SKM-1 (cell line): Measurements from ENCODE around the gene EGLN1.

Experiments used
- DNase-seq: peaks from one replicate; lab custom pipeline; 2025; ENCODE audit not compliant: unreplicated experiment; lab: John Stamatoyannopoulos, UW

The EGLN1 gene

GRCh38 chr1:231334952-231335351, 87.1 kb downstream of the EGLN1 start:
- DNase-seq: no peak

DNA sequence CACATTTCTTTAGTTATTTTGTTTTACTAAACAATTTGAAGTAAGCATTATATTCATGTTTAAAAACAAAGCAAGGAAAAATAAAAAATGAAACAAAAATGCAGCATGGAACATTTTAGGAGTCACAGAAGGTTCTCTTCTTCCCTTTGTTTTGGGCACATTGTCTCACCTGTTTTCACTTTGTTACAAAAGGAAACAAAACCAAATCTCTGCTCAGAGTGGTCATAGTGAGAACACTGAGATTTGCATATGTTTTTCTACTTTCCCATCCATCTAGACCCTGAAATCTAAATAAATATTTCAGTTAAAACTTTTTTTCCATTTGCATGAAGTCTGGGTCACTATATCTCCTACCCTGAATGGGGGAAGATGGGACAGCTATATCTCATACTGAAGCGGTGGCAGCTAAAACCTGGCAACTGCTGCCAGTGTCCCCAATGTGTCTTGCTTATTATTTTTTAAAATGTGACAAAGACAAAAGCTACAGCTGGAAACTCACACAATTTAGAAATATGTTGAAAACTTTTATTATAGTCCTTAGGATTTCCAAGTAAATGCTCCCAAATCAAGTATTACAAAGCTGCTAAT, 87.9 kb downstream of the EGLN1 start:
- no peak for DNase-seq

DNA sequence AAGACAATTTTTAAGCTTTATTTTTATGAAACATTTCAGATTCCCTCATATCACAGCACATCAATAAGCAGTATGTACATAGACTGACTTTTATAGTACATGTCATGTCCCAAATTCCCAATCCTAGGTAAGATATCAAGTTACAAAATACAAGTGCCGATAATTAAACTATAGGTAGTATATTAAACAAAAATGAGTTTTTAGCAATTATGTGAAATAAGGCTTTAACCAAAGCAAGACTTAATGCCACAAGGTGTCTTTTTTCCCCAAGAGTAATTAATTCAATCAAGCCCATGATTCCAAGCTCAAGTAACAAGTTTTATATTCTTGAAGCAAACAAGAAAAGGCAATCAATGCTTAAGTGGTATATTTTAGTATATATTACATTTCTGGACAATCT, 89.3 kb downstream of the EGLN1 start:
- no peak for DNase-seq

GRCh38 chr1:231329483-231329882, 92.6 kb downstream of the EGLN1 start:
- DNase-seq: no peak

- DNase-seq: no peak
Observed at GRCh38 chr1:231327617-231328016, 94.5 kb downstream of the EGLN1 start.

DNA sequence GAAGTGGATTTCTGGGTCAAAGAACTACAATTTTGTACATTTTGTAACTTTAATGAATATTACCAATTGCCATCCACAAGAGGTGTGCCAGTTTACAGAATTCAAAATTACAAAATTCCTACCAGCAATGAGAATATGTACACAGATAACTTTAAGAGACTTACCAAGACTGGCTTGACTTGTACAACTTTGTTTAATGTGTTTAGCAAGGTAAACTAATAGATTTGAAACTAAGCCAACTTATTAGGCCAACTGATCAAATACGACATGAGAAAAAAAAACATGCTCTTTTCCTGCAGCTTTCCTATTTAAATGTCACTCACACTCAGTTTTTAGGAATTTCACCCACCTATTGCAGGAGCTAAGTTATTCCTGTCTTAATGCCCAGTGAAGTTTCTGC, 95.8 kb downstream of the EGLN1 start:
- no peak for DNase-seq

DNA sequence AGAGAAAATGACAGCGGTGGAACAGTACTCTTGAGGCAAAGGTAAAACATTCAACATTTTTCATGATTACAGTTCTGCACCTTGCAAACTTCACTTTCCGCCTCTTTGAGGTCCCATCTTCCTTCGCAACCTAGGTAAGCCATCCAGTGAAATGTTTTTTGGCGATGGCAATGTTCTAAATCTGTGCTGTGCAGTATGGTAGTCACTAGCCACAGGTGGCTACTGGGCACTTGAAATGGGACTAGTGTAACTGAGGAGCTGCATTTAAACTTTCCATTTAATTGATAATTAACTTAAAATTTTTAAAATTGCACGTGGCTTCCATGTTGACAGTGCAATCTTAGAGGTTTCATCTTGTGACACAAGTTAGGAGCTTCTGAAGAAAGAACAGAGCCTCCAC, 97.4 kb downstream of the EGLN1 start:
- DNase-seq: no peak

- DNase-seq: no peak
Observed at GRCh38 chr1:231322880-231323530, 99.1 kb downstream of the EGLN1 start.

GRCh38 chr1:231319080-231319479, 103.0 kb downstream of the EGLN1 start:
- no peak for DNase-seq

DNA sequence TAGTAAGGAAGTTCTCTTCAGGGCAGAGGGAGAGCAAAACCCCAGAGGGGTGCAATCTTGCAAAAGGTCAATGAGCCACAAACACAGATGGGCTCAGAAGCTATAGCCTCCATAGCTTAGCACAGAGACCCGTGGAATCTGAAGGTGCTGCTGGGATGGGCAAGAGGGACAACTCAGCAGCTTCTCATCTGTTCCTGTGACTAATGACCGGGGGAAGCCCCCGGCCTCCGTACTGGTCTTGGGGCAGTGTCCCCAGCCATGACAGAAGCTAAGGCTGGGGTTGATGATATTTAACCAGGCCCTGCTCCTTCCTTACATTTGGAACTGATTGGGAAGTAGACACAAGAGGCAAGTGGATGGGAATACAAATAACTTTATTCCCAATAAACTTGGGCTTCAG, 103.5 kb downstream of the EGLN1 start:
- DNase-seq: no peak

GRCh38 chr1:231318015-231318355, 104.1 kb downstream of the EGLN1 start:
- no peak for DNase-seq

DNA sequence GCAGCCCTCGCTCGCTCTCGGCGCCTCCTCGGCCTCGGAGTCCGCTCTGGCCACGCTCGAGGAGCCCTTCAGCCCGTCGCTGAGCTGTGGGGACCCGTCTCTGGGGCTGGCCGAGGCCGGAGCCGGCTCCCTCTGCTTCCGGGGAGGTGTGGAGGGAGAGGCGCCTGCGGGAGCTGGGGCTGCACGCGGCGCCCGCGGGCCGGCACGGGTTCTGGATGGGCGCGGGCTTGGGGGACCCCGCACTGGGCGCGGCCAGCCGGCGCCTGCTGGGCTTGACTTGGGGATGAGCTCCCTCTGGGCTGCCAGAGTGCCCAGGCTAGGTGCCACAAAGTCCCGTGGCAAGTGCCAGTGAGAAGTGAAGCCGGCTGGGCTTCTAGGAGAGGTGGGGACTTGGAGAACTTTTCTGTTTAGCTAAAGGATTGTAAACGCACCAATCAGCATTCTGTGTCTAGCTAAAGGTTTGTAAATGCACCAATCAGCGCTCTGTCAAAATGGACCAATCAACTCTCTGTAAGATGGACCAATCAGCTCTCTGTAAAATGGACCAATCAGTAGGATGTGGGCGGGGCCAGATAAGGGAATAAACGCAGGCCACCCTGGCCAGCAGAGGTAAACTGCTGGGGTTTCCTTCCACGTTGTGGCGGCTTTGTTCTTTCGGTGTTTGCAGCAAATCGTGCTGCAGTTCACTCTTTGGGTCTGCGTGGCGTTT, 104.6 kb downstream of the EGLN1 start:
- no peak for DNase-seq

DNA sequence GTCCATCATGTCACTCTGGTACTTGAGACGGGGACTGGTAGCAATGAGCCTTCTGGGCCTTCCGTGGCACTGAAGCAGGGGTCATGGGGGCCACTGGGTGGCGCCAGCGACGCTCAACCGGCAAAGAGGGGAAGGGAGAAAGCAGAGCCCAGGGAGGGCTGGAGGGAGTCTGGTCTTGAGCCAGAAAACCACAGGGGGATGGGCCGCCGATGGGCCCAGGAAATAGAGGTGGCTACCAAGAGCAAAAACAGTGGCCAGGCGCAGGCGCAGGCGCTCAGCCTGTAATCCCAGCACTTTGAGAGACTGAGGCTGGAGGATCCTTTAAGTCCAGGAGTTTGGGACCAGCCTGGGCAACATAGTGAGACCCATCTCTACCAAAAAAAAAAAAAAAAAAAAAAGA, 106.2 kb downstream of the EGLN1 start:
- peak; percentile 65 for DNase-seq
